ENCODE data around the gene TWIST2. TPM values are rescaled to one million over a fixed set of nuclear protein-coding genes. Genes with fewer than 3 reads are reported as not detected.

TWIST2 gene
- total RNA-seq, 2 donors from 2014 or later: 1.9 TPM; not detected in 1

GRCh38 chr2:238905644-238906043 lies 57.8 kb downstream of the TWIST2 start:
- Histone ChIP-seq H3K9ac (ENCODE audit: extremely low read depth, low read length, poor library complexity, severe bottlenecking) (no peak overlapping the region), H3K4me1 (ENCODE audit: control insufficient read depth, insufficient read depth, low read length) (no peaks in the 10 kb centered on the region), H3K9me3 (ENCODE audit: control insufficient read depth, low read length) (no peaks in the 10 kb centered on the region), H3K27ac (ENCODE audit: low read depth, low read length) (no peak overlapping the region), H3K4me3 (ENCODE audit: low read length) (no peak overlapping the region), H3K27me3 (ENCODE audit: control insufficient read depth, insufficient read depth, low read length, poor library complexity, severe bottlenecking) (no peaks in the 10 kb centered on the region), H3K36me3 (ENCODE audit: control insufficient read depth, insufficient read depth, low read length) (no peaks in the 10 kb centered on the region)
- Mint-ChIP-seq H3K4me3 (no peak overlapping the region), H3K4me1 (peaks cover 10% of the 10 kb centered on the region), H3K9me3 (no peaks in the 10 kb centered on the region), H3K27ac (no peak overlapping the region), H3K36me3 (ENCODE audit: low read depth) (no peaks in the 10 kb centered on the region), H3K27me3 (ENCODE audit: insufficient read depth) (no peaks in the 10 kb centered on the region)
- TF ChIP-seq CTCF (conservative IDR thresholded peaks at IDR 0.05): no peak
- no peak for DNase-seq
- 90 to 91% methylated on average over 22 to 28 of the region's 28 CpGs for WGBS, 2 experiments (ENCODE audit: insufficient coverage in 1 of 2, insufficient read length in 1 of 2)

GRCh38 chr2:238906254-238906935 lies 58.5 kb downstream of the TWIST2 start:
- 88 to 91% methylated on average over 7 to 20 of the region's 20 CpGs for WGBS, 2 experiments (ENCODE audit: insufficient coverage in 1 of 2, insufficient read length in 1 of 2)
- H3K4me3 Mint-ChIP-seq: no peak overlapping the region
- TF ChIP-seq CTCF (conservative IDR thresholded peaks at IDR 0.05): no peak

GRCh38 chr2:238906936-238907716 lies 59.2 kb downstream of the TWIST2 start:
- Mint-ChIP-seq H3K9me3 (no peaks in the 10 kb centered on the region), H3K27me3 (ENCODE audit: insufficient read depth) (no peaks in the 10 kb centered on the region), H3K4me3 (no peak overlapping the region), H3K36me3 (ENCODE audit: low read depth) (no peaks in the 10 kb centered on the region), H3K27ac (no peak overlapping the region), H3K4me1 (peaks cover 15% of the 10 kb centered on the region)
- H3K27ac ChIP-seq (ENCODE audit: low read depth, low read length): no peak overlapping the region
- no peaks in the 10 kb centered on the region for H3K9me3 ChIP-seq (ENCODE audit: control insufficient read depth, low read length)
- DNase-seq: no peak
- no peaks in the 10 kb centered on the region for H3K36me3 ChIP-seq (ENCODE audit: control insufficient read depth, insufficient read depth, low read length)
- TF ChIP-seq CTCF (conservative IDR thresholded peaks at IDR 0.05): no peak
- 92 to 93% methylated on average over 19 to 24 of the region's 24 CpGs for WGBS, 2 experiments (ENCODE audit: insufficient coverage in 1 of 2, insufficient read length in 1 of 2)
- no peaks in the 10 kb centered on the region for H3K27me3 ChIP-seq (ENCODE audit: control insufficient read depth, insufficient read depth, low read length, poor library complexity, severe bottlenecking)
- H3K4me3 ChIP-seq (ENCODE audit: low read length): no peak overlapping the region
- no peak overlapping the region for H3K9ac ChIP-seq (ENCODE audit: extremely low read depth, low read length, poor library complexity, severe bottlenecking)
- no peaks in the 10 kb centered on the region for H3K4me1 ChIP-seq (ENCODE audit: control insufficient read depth, insufficient read depth, low read length)

More at GRCh38 chr2:238906254-238906935, 58.5 kb downstream of the TWIST2 start:
- H3K36me3 ChIP-seq (ENCODE audit: control insufficient read depth, insufficient read depth, low read length): no peaks in the 10 kb centered on the region
- H3K27me3 Mint-ChIP-seq (ENCODE audit: insufficient read depth): no peaks in the 10 kb centered on the region
- no peak for DNase-seq
- H3K9ac ChIP-seq (ENCODE audit: extremely low read depth, low read length, poor library complexity, severe bottlenecking): no peak overlapping the region
- H3K27ac Mint-ChIP-seq: no peak overlapping the region
- H3K9me3 Mint-ChIP-seq: no peaks in the 10 kb centered on the region
- H3K9me3 ChIP-seq (ENCODE audit: control insufficient read depth, low read length): no peaks in the 10 kb centered on the region
- no peak overlapping the region for H3K4me3 ChIP-seq (ENCODE audit: low read length)
- peaks cover 8% of the 10 kb centered on the region for H3K4me1 Mint-ChIP-seq
- H3K4me1 ChIP-seq (ENCODE audit: control insufficient read depth, insufficient read depth, low read length): no peaks in the 10 kb centered on the region
- no peaks in the 10 kb centered on the region for H3K36me3 Mint-ChIP-seq (ENCODE audit: low read depth)
- H3K27me3 ChIP-seq (ENCODE audit: control insufficient read depth, insufficient read depth, low read length, poor library complexity, severe bottlenecking): no peaks in the 10 kb centered on the region
- H3K27ac ChIP-seq (ENCODE audit: low read depth, low read length): no peak overlapping the region

Data from endodermal cell (in vitro differentiated cells).